BE2C (cell line): ENCODE measurements around the gene BZW2.

Source experiments
- DNase-seq: peaks from one replicate; pipeline ENCODE4 v3.0.0-alpha.2; 2020
- H3K27me3 ChIP-seq: fragments of 250-450 bp; sonication (Bioruptor Pico); 2 replicates; pipeline ENCODE4 v1.5.1; 2020; ENCODE audit warnings: mild to moderate bottlenecking
- H3K36me3 ChIP-seq: fragments of 250-450 bp; sonication (Bioruptor Pico); 2 replicates; pipeline ENCODE4 v1.5.1; 2020; ENCODE audit warnings: mild to moderate bottlenecking
- H3K4me1 ChIP-seq: fragments of 250-450 bp; sonication (Bioruptor Pico); 2 replicates; pipeline ENCODE4 v1.5.1; 2020
- H3K4me3 ChIP-seq: 2 replicates; pipeline ENCODE4 v1.5.1; 2011; ENCODE audit warnings: low read depth, low read length
- H3K9me3 ChIP-seq: fragments of 250-450 bp; sonication (Bioruptor Pico); 2 replicates; pipeline ENCODE4 v1.5.1; 2020
- CTCF ChIP-seq: IDR thresholded peaks from 2 replicates; pipeline ENCODE4 v1.5.1; 2012; ENCODE audit warnings: mild to moderate bottlenecking, low read depth, low read length

Gene BZW2

GRCh38 chr7:16626388-16626787 is 19.6 kb upstream of the BZW2 start:
- no peak for TF ChIP-seq CTCF
- Histone ChIP-seq H3K9me3 (no peaks in the 10 kb centered on the region), H3K4me1 (no peaks in the 10 kb centered on the region; the same call in 1 of the 2 replicates), H3K27me3 (no peaks in the 10 kb centered on the region), H3K36me3 (no peaks in the 10 kb centered on the region), H3K4me3 (no peak overlapping the region)
- no peak for DNase-seq

GRCh38 chr7:16627236-16627635 is 18.7 kb upstream of the BZW2 start:
- no peaks in the 10 kb centered on the region for H3K27me3 ChIP-seq
- H3K4me1 ChIP-seq, result no peaks in the 10 kb centered on the region; the same call in 1 of the 2 replicates
- no peak for DNase-seq
- H3K4me3 ChIP-seq, result no peak overlapping the region
- TF ChIP-seq CTCF, result no peak
- H3K36me3 ChIP-seq, result no peaks in the 10 kb centered on the region; the same call in 1 of the 2 replicates
- no peaks in the 10 kb centered on the region for H3K9me3 ChIP-seq

- H3K4me3 ChIP-seq, result no peak overlapping the region
- no peaks in the 10 kb centered on the region; the same call in 1 of the 2 replicates for H3K36me3 ChIP-seq
- no peaks in the 10 kb centered on the region for H3K9me3 ChIP-seq
- no peak for DNase-seq
- no peaks in the 10 kb centered on the region; the same call in 1 of the 2 replicates for H3K4me1 ChIP-seq
- no peaks in the 10 kb centered on the region for H3K27me3 ChIP-seq
- TF ChIP-seq CTCF, result no peak
Measured at GRCh38 chr7:16630654-16631053, 15.3 kb upstream of the BZW2 start.

- Histone ChIP-seq H3K4me3 (no peak overlapping the region), H3K36me3 (no peaks in the 10 kb centered on the region; the same call in 1 of the 2 replicates), H3K4me1 (no peaks in the 10 kb centered on the region; the same call in 1 of the 2 replicates), H3K9me3 (no peaks in the 10 kb centered on the region), H3K27me3 (no peaks in the 10 kb centered on the region)
- no peak for TF ChIP-seq CTCF
- DNase-seq, result no peak
Measured at GRCh38 chr7:16634271-16634738, 11.7 kb upstream of the BZW2 start.

GRCh38 chr7:16636555-16637101 is 9.4 kb upstream of the BZW2 start:
- Histone ChIP-seq H3K36me3 (no peaks in the 10 kb centered on the region; the same call in 1 of the 2 replicates), H3K27me3 (no peaks in the 10 kb centered on the region), H3K9me3 (no peaks in the 10 kb centered on the region), H3K4me3 (no peak overlapping the region), H3K4me1 (no peaks in the 10 kb centered on the region; the same call in 1 of the 2 replicates)
- DNase-seq, result no peak
- TF ChIP-seq CTCF, result no peak

GRCh38 chr7:16637379-16637778 is 8.6 kb upstream of the BZW2 start:
- no peak for DNase-seq
- Histone ChIP-seq H3K27me3 (no peaks in the 10 kb centered on the region), H3K36me3 (no peaks in the 10 kb centered on the region; the same call in 1 of the 2 replicates), H3K9me3 (no peaks in the 10 kb centered on the region), H3K4me3 (no peak overlapping the region), H3K4me1 (no peaks in the 10 kb centered on the region; the same call in 1 of the 2 replicates)
- TF ChIP-seq CTCF, result no peak
